GM19239 (cell line): ENCODE measurements around the gene AKR1C1.
"Not testable (repeated sequence)": the region's sequence is repeated elsewhere in the genome, so short reads cannot be mapped to it uniquely, and the experiment has no call there.

Experiments used
- DNase-seq: peaks from one replicate; pipeline ENCODE4 v3.0.0; 2011; ENCODE audit warnings: low spot score; ENCODE audit not compliant: insufficient read length
- FAIRE-seq: peaks from 2 replicates; lab custom pipeline; 2011; peaks lifted over from hg19 to GRCh38; lab: Jason Lieb, UNC

AKR1C1 gene

DNA sequence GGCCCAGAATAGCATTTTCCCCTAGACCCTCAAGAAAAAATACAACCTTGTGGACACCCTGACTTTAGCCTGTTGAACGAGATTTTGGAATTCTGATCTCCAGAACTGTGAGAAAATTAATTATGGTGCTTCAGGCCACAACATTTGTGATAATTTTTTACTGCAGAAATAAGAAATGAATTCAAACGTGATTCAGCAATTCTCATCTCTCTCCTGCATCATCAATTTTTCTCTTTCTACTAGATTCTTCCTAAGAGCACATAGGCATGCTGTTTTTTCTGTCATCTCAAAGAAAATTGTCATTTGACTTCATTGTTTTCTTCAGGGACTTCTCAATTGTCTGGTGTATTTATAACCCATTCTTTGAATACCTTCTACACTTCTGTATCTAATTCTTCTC, 49.4 kb downstream of the AKR1C1 start:
- DNase-seq (no peak), FAIRE-seq (no peak)

DNA sequence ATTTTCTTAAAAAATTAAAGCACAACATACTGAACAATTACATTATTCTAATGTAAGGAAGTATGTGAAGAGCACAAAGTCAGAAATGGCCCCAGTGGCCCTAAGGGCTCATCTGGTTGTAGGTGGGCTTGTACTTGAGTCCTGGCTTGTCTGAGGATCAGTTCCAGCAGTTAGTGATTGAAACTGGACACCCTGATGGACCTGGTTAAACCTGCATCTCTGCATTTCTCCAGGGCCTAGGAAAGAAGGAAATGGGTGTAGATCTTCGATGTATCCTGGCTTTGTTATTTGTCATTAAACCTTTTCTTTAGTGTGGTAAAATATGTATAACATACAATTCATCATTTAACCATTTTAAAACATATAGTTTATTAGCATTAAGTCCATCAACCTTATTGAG, 50.2 kb downstream of the AKR1C1 start:
- FAIRE-seq (no peak), DNase-seq (no peak)

- FAIRE-seq = not testable (repeated sequence)
Observed at GRCh38 chr10:5014200-5014910, 51.1 kb downstream of the AKR1C1 start.

DNA sequence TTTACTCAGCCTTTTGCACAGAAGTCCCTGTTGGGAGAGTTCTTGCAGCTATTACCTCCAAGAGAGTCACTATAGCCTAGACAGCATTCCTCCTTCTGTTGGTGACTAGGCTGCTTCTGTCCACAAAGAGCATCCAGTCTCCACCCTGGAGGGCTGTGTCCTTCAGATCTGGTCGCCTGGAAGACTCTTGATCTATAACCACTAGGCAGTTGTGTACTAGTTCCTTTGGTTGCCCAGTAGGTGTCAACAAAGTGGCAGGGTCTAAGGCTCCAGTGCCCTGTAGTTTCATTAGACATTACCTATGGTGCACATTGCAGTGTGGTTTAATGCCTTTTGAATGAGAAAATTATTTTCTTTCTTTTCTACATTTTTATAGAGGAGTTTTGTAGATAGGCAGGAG, 51.7 kb downstream of the AKR1C1 start:
- FAIRE-seq (no peak), DNase-seq (no peak)

More at GRCh38 chr10:5014200-5014910, 51.1 kb downstream of the AKR1C1 start:
- DNase-seq = not testable (repeated sequence)

- no peak for DNase-seq
- FAIRE-seq = no peak
Observed at GRCh38 chr10:5018134-5018533, 54.9 kb downstream of the AKR1C1 start.

DNA sequence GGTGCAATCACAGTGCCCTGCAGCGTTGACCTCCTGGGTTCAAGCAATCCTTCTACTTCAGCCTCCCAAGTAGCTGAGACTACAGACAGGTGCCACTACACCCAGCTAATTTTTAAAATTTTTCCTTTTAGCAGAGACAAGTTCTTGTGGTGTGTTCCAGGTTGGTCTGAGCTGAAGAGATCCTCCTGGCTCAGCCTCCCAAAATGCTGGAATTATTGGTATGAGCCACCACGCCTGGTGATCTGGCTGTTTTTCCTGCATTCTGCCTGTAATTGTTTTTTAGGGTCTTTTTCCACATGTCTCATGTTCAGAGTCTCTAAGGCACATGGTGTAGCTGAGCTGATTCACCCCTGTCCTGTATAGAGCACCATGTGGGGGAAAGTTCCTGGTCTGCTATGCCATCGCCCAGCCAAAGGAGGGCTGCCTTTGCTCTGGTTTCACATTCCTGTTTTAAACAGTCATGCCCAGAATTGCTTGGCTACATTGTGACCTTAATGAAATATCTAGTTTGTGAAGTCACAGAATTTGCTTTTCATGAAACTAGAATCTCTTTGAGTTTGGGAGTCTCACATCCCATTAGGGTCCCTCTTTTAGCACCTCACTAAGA, 55.6 kb downstream of the AKR1C1 start:
- not testable (repeated sequence) for DNase-seq, FAIRE-seq

DNA sequence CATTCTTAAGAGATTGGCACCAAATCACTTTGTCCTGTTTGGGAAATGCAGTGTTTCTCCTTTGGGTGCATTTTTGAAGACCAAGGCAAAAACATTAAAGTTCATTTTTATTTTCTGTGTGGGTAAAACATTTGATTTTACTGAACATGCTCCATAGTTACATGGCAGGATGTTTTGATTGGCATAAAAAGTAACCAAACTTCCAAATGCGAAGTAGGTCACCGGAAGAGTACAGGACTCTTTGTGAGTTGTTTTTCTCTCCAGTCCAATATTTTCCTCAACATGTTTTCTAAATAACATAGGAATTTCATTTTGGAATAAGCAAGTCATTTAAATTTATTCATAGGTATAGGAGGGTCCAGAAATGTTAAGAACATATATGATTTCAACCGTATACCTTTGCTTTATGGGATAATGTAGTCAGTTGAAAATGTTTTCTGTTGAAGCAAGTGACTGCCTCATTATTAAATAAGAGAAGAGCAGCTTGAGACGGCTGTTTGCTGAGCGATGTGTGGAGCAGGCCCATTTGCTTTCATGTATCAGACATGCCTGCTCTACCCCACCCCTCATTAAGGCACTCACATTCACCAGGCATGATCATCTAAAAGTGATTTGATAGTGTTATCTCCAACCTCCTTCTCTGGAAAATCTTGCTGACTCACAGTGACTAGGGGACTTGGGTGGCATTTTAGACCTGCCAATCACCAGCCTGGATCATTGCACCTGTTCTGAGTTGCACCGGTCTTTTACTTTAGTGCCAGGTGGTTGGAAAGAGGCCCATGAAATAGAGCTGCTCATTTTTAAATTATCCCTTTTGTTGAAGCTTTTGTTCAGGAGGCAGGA, 56.8 kb downstream of the AKR1C1 start:
- not testable (repeated sequence) for FAIRE-seq, DNase-seq

DNA sequence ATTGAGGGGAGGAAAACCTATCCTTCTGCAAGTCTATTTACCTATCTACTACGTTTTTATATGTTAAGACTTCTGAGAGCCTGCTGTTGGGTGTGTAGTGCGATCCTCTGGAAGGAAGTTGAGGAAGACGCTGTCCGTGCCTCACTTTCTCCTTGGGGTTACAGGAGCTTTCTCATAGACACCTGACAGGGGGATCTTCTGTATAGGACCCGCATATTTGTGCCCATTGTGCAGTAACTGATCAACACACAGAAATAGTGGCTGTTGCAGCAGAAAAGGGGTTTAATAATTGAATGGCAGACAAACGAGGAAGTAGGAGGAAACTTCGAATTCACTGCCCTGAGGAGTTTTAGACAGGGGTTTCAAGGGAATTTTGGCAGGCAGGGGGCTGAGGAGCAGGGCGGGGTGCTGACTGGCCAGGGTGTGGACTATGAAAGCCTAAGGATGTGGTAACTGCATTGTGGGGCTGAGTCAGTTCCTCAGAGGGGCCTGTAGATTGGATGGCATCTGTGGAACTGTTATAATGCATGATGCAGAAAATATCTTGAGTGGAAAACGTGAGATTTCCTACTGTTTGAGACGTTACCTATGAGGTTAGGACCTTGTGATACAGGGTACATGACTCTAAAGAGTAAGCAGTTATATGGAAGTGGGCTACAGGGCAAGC, 58.5 kb downstream of the AKR1C1 start:
- FAIRE-seq, DNase-seq: not testable (repeated sequence)

GRCh38 chr10:5023177-5023805, 60.1 kb downstream of the AKR1C1 start:
- DNase-seq (no peak), FAIRE-seq (no peak)

- FAIRE-seq, DNase-seq: not testable (repeated sequence)
Observed at GRCh38 chr10:5025461-5025881, 62.3 kb downstream of the AKR1C1 start.

DNA sequence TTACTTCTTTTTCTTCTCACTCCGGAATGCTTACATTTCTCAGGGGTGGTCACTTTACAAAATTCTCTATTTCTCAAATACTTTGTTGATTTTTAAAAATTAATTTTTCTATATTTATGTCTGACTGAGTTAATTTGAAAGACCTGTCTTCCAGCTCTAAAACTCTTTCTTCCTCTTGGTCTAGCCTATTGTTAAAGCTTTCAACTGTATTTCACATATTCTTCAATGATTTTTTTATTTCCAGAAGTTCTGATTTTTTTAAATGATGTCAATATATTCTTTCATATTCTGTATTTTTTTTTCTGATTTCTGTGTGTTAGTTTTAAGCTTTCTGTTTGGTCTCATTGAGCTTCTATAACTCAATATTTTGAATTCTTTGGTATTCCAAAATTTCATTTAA, 67.8 kb downstream of the AKR1C1 start:
- no peak for DNase-seq
- no peak for FAIRE-seq

DNA sequence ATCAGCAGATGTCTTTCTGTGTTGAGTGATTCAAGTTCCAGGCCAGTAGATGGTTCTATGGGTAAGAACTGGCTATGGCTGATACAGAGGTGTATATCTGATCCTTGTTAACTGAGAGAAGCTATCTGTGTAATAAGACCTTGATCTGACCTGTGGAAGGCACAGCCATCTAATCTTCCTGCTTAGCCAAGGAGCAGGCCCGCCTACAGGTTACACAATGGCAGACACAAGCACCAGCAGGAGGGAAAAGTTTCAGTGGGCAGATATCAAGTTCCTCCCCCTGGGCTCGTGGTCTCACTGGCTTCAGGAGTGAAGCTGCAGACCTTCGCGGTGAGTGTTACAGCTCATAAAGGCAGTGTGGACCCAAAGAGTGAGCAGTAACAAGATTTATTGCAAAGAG, 68.4 kb downstream of the AKR1C1 start:
- DNase-seq, FAIRE-seq: not testable (repeated sequence)

DNA sequence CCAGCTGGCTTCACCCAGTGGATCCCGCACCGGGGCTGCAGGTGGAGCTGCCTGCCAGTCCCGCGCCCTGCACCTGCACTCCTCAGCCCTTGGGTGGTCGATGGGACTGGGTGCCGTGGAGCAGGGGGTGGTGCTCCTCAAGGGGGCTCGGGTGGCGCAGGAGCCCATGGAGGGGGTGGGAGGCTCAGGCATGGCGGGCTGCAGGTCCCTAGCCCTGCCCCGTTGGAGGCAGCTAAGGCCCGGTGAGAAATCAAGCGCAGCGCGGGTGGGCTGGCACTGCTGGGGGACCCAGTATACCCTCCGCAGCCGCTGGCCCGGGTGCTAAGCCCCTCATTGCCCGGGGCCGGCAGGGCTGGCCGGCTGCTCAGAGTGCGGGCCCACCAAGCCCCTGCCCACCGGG, 69.2 kb downstream of the AKR1C1 start:
- FAIRE-seq, DNase-seq: not testable (repeated sequence)
